WERI-Rb-1 (cell line): ENCODE measurements around the gene DHRS12.

Experiments
- DNase-seq: peaks from one replicate; pipeline ENCODE4 v3.0.0-alpha.2; 2020
- H3K27ac ChIP-seq: fragments of 250-450 bp; sonication (Bioruptor Pico); 2 replicates; pipeline ENCODE4 v1.5.1; 2020; ENCODE audit warnings: mild to moderate bottlenecking, moderate library complexity
- H3K27me3 ChIP-seq: fragments of 250-450 bp; sonication (Bioruptor Pico); 2 replicates; pipeline ENCODE4 v1.5.1; 2021; ENCODE audit warnings: mild to moderate bottlenecking, low read depth, moderate library complexity; ENCODE audit not compliant: insufficient read depth, severe bottlenecking
- H3K36me3 ChIP-seq: fragments of 250-450 bp; sonication (Bioruptor Pico); 2 replicates; pipeline ENCODE4 v1.5.1; 2020; ENCODE audit warnings: mild to moderate bottlenecking, moderate library complexity
- H3K4me3 ChIP-seq: 2 replicates; pipeline ENCODE4 v1.5.1; 2011; ENCODE audit warnings: low read depth, mild to moderate bottlenecking, control low read depth, low read length
- H3K9me3 ChIP-seq: fragments of 250-450 bp; sonication (Bioruptor Pico); 2 replicates; pipeline ENCODE4 v1.5.1; 2021; ENCODE audit warnings: mild to moderate bottlenecking, moderate library complexity; ENCODE audit not compliant: severe bottlenecking
- TF ChIP-seq, protein P1 (sequence below): IDR thresholded peaks from 2 replicates; pipeline ENCODE4 v1.5.1; 2011; ENCODE audit warnings: low read depth, mild to moderate bottlenecking, control low read depth, inconsistent platforms, low read length

DHRS12 gene

DNA sequence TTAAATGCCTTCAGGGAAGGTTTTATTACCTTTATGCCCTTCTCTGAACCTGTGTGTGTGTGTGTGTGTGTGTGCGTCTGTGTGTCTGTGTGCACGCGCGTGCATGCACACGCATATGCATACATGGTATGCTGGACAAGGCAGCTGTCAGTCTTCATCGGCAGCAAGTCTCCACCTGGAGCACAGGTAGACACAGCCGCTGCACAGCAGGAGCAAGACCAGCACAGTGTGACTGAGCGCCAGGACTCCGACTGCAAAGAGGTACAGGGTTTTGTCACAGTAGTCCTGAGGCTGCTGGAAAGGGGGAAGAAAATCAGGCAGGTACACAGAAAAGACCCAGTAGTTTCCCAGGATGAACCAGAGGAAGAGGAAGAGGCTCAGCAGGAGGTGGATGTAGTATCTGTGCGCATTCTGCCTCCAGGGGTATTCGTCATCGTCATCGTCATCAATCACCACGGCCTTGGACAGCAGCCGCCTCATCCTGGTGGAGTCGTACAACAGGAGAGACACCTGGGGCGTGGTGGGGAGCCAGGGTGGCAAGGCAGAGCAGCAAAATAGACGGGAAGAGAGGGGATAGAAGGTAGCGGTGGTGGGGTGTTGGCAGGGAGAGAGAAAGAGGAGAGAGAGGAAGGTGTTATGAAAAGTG, 12.8 kb upstream of the DHRS12 start:
- no peak for DNase-seq
- no peak overlapping the region for H3K4me3 ChIP-seq
- TF ChIP-seq, protein P1, sequence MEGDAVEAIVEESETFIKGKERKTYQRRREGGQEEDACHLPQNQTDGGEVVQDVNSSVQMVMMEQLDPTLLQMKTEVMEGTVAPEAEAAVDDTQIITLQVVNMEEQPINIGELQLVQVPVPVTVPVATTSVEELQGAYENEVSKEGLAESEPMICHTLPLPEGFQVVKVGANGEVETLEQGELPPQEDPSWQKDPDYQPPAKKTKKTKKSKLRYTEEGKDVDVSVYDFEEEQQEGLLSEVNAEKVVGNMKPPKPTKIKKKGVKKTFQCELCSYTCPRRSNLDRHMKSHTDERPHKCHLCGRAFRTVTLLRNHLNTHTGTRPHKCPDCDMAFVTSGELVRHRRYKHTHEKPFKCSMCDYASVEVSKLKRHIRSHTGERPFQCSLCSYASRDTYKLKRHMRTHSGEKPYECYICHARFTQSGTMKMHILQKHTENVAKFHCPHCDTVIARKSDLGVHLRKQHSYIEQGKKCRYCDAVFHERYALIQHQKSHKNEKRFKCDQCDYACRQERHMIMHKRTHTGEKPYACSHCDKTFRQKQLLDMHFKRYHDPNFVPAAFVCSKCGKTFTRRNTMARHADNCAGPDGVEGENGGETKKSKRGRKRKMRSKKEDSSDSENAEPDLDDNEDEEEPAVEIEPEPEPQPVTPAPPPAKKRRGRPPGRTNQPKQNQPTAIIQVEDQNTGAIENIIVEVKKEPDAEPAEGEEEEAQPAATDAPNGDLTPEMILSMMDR, result no peak

DNA sequence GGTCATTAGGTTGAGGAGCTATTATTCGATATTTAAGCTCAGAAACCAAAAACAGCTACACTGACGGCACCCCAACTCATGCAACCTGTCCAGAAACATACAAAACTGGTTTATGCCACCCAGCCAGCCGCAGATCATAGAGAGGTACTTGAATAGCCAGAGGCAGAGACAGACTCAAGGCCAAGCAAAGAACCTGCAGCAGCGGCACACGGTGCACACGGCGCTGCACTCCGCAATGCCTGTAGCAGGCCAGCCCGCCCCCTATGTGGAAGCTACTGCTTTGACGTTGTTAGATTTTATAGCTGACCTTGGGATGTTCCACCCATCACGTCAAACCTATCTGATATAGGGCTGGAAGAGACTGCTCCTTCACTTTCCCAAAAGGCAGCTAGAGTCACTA, 11.9 kb upstream of the DHRS12 start:
- H3K4me3 ChIP-seq, result no peak overlapping the region
- TF ChIP-seq, protein P1, result no peak
- H3K9me3 ChIP-seq, result no peaks in the 10 kb centered on the region
- no peaks in the 10 kb centered on the region for H3K27me3 ChIP-seq
- DNase-seq, result no peak
- no peaks in the 10 kb centered on the region for H3K36me3 ChIP-seq
- no peak overlapping the region for H3K27ac ChIP-seq

More for the DNA sequence above, 12.8 kb upstream of the DHRS12 start:
- no peaks in the 10 kb centered on the region for H3K27me3 ChIP-seq
- H3K9me3 ChIP-seq, result no peaks in the 10 kb centered on the region
- no peaks in the 10 kb centered on the region for H3K36me3 ChIP-seq
- H3K27ac ChIP-seq, result no peak overlapping the region

DNA sequence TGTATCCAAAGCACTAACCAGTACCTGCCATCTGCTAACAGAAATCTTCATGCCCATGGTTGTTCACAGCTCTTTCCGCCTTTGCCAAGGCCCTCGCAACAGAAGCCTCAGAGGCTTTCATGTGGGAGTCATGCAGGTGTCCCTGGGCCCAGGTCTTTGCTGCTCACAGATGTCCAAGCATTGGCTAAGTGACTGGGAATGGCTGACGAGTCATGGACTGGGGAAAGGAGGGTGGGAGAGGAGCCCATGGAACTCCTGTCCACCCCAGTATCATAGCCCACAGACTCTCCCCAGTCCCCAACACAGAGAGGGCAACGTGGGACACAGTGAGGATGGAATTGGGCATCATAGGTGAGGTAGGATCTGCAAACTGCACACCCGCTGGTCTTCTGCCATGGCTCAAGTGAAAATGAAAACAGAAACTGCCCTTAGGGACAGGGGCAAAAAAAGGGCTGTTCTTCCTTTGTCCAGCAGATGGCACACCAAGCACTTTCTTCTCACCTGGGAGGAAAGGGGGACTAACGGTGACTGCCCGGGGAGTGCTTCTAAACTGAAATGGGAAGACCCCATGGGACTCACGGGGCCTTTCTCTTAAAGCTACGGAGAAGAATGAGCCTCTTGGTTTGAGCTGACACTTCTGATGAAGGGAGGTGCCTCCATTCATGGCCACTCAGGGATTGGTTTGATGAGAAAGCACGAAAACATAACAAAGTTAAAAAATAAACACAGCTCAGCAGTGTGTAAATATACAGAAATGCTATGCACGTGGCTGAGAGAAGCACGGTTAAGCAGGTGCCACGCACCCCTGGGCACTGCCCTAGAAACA, 11.1 kb upstream of the DHRS12 start:
- Histone ChIP-seq H3K27me3 (no peaks in the 10 kb centered on the region), H3K4me3 (no peak overlapping the region), H3K27ac (no peak overlapping the region), H3K9me3 (no peaks in the 10 kb centered on the region), H3K36me3 (no peaks in the 10 kb centered on the region)
- TF ChIP-seq, protein P1, result peak; percentile 69
- peak; percentile 47 for DNase-seq

DNA sequence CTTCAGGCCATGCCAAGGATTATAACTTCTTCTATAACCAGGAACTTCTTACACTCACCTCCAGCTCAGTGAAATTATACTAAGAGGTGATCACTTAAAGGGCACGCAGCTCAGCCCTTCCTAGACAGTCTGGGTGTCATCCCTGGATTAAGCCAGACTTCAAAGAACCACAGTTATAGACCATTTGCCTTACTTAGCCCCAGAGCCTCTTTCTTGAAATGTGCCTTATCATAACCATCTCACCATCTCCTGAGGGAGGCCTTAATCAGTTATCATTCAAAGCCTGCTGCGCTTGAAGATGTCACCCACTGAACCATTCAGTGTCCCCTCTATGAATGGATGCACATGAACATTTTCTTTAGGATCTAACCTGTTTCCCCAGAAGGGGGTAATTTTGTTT, 10.1 kb upstream of the DHRS12 start:
- Histone ChIP-seq H3K36me3 (no peaks in the 10 kb centered on the region), H3K9me3 (no peaks in the 10 kb centered on the region), H3K27ac (no peak overlapping the region), H3K4me3 (no peak overlapping the region), H3K27me3 (no peaks in the 10 kb centered on the region)
- TF ChIP-seq, protein P1, result no peak
- DNase-seq, result no peak

DNA sequence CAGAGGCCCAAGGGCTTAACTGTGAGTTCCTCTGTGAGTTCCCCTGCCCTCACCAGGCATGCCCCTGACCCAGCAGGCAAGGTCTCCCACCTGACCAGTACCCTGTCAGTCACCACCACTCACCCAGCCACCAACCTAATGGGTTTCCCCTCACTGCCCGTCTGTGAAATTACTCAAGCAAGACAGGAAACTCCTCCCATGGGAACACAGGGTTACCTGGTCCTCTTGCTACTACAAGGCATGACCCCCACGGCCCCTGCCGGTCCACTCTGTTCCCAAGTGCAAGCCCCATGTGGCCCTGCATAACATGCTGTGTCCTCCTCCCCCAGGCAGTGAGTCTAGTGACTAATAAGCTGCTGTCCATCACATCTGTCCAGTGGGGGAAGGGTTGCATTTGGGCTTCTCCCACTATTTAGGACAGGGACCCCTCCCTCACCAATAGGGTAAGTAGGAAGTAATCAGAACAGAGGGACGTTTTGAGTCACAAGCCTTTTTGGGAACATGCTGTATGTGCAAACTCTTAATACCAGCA, 8.0 kb upstream of the DHRS12 start:
- Histone ChIP-seq H3K4me3 (no peak overlapping the region), H3K36me3 (no peaks in the 10 kb centered on the region), H3K27me3 (no peaks in the 10 kb centered on the region), H3K9me3 (no peaks in the 10 kb centered on the region), H3K27ac (no peak overlapping the region)
- TF ChIP-seq, protein P1, result no peak
- no peak for DNase-seq
